ENCODE results near the gene PNLIPRP1.
A peak's percentile ranks its signal among the peaks of the same experiment; 100 is the strongest.

The PNLIPRP1 gene

DNA sequence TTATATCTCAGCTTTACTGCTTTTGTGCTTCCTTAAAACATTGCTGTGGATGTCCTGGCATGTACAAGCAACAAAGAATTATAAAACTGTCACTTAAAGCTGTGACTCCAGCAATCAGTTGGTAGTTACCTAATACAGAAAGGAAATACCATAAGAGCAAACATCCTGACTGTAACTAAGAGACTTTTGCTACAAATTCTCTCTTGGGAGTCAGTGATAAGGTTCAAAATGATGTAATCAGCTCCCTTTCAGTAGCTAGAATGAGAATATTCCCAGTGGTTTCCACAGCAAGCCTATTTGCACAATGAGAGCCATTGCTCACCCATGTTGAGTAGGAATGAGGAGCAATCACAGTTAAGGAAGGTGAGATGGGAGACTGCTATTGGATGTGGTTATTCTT, 7.6 kb downstream of the PNLIPRP1 start:
- H3K9ac ChIP-seq (ENCODE audit: low read depth in 1 of 2, low read length in 2 of 2), result no peak overlapping the region
- no peaks in the 10 kb centered on the region for H3K27me3 ChIP-seq (ENCODE audit: control insufficient read depth in 2 of 2, insufficient read depth in 2 of 2, low read length in 2 of 2)
- H3K9me3 ChIP-seq (ENCODE audit: control insufficient read depth in 2 of 2, low read length in 2 of 2), result no peaks in the 10 kb centered on the region
- no peak overlapping the region for H3K27ac ChIP-seq (ENCODE audit: low read depth in 2 of 2, low read length in 2 of 2)
- H3K4me3 ChIP-seq (ENCODE audit: low read length in 2 of 2), result no peak overlapping the region
- H3K4me1 ChIP-seq (ENCODE audit: control insufficient read depth in 2 of 2, insufficient read depth in 2 of 2, low read length in 2 of 2), result no peaks in the 10 kb centered on the region
- no peaks in the 10 kb centered on the region for H3K36me3 ChIP-seq (ENCODE audit: control insufficient read depth in 2 of 2, insufficient read depth in 2 of 2, low read length in 2 of 2)

DNA sequence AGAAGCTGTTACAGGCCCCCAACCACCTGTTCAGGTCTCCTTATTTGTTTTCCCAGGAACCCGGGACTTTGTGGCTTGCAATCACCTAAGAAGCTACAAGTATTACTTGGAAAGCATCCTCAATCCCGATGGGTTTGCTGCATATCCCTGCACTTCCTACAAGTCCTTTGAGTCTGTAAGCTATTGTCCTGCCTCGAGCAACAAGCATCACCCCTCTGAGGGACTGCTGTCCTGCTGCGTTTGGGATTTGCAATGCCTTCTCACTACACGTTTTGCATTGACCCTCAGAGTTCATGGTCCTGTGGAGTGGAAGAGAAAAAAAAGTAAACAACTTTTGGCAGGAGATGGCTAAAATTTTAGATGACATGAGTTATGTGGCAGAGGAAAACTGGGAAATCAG, 9.2 kb downstream of the PNLIPRP1 start:
- Histone ChIP-seq H3K36me3 (ENCODE audit: control insufficient read depth in 2 of 2, insufficient read depth in 2 of 2, low read length in 2 of 2) (no peaks in the 10 kb centered on the region), H3K9ac (ENCODE audit: low read depth in 1 of 2, low read length in 2 of 2) (no peak overlapping the region), H3K4me1 (ENCODE audit: control insufficient read depth in 2 of 2, insufficient read depth in 2 of 2, low read length in 2 of 2) (no peaks in the 10 kb centered on the region), H3K27me3 (ENCODE audit: control insufficient read depth in 2 of 2, insufficient read depth in 2 of 2, low read length in 2 of 2) (no peaks in the 10 kb centered on the region), H3K4me3 (ENCODE audit: low read length in 2 of 2) (no peak overlapping the region), H3K9me3 (ENCODE audit: control insufficient read depth in 2 of 2, low read length in 2 of 2) (no peaks in the 10 kb centered on the region), H3K27ac (ENCODE audit: low read depth in 2 of 2, low read length in 2 of 2) (no peak overlapping the region)

GRCh38 chr10:116602648-116603400, 12.1 kb downstream of the PNLIPRP1 start:
- Histone ChIP-seq H3K4me3 (ENCODE audit: low read length in 2 of 2) (no peak overlapping the region), H3K27ac (ENCODE audit: low read depth in 2 of 2, low read length in 2 of 2) (no peak overlapping the region), H3K36me3 (ENCODE audit: control insufficient read depth in 2 of 2, insufficient read depth in 2 of 2, low read length in 2 of 2) (no peaks in the 10 kb centered on the region)

GRCh38 chr10:116606061-116606483, 15.3 kb downstream of the PNLIPRP1 start:
- H3K27ac ChIP-seq (ENCODE audit: low read depth in 2 of 2, low read length in 2 of 2), result no peak overlapping the region
- H3K9me3 ChIP-seq (ENCODE audit: control insufficient read depth in 2 of 2, low read length in 2 of 2), result no peaks in the 10 kb centered on the region

More at GRCh38 chr10:116602648-116603400, 12.1 kb downstream of the PNLIPRP1 start:
- H3K9me3 ChIP-seq (ENCODE audit: control insufficient read depth in 2 of 2, low read length in 2 of 2), result no peaks in the 10 kb centered on the region
- H3K9ac ChIP-seq (ENCODE audit: low read depth in 1 of 2, low read length in 2 of 2), result no peak overlapping the region
- H3K4me1 ChIP-seq (ENCODE audit: control insufficient read depth in 2 of 2, insufficient read depth in 2 of 2, low read length in 2 of 2), result no peaks in the 10 kb centered on the region
- no peaks in the 10 kb centered on the region for H3K27me3 ChIP-seq (ENCODE audit: control insufficient read depth in 2 of 2, insufficient read depth in 2 of 2, low read length in 2 of 2)

GRCh38 chr10:116607336-116607735, 16.6 kb downstream of the PNLIPRP1 start:
- Histone ChIP-seq H3K4me1 (ENCODE audit: control insufficient read depth in 2 of 2, insufficient read depth in 2 of 2, low read length in 2 of 2) (peaks cover 0 to 4% of the 10 kb centered on the region in 2 donors), H3K27ac (ENCODE audit: low read depth in 2 of 2, low read length in 2 of 2) (no peak overlapping the region), H3K9me3 (ENCODE audit: control insufficient read depth in 2 of 2, low read length in 2 of 2) (no peaks in the 10 kb centered on the region), H3K9ac (ENCODE audit: low read depth in 1 of 2, low read length in 2 of 2) (no peak overlapping the region), H3K36me3 (ENCODE audit: control insufficient read depth in 2 of 2, insufficient read depth in 2 of 2, low read length in 2 of 2) (no peaks in the 10 kb centered on the region), H3K4me3 (ENCODE audit: low read length in 2 of 2) (no peak overlapping the region), H3K27me3 (ENCODE audit: control insufficient read depth in 2 of 2, insufficient read depth in 2 of 2, low read length in 2 of 2) (no peaks in the 10 kb centered on the region)

More at GRCh38 chr10:116606061-116606483, 15.3 kb downstream of the PNLIPRP1 start:
- Histone ChIP-seq H3K27me3 (ENCODE audit: control insufficient read depth in 2 of 2, insufficient read depth in 2 of 2, low read length in 2 of 2) (no peaks in the 10 kb centered on the region), H3K36me3 (ENCODE audit: control insufficient read depth in 2 of 2, insufficient read depth in 2 of 2, low read length in 2 of 2) (no peaks in the 10 kb centered on the region), H3K9ac (ENCODE audit: low read depth in 1 of 2, low read length in 2 of 2) (no peak overlapping the region), H3K4me1 (ENCODE audit: control insufficient read depth in 2 of 2, insufficient read depth in 2 of 2, low read length in 2 of 2) (peaks cover 0 to 4% of the 10 kb centered on the region in 2 donors), H3K4me3 (ENCODE audit: low read length in 2 of 2) (no peak overlapping the region)

GRCh38 chr10:116608686-116609594, 18.2 kb downstream of the PNLIPRP1 start:
- H3K4me3 ChIP-seq (ENCODE audit: low read length in 2 of 2), result peak overlapping the region; percentile 78 to 81

DNA sequence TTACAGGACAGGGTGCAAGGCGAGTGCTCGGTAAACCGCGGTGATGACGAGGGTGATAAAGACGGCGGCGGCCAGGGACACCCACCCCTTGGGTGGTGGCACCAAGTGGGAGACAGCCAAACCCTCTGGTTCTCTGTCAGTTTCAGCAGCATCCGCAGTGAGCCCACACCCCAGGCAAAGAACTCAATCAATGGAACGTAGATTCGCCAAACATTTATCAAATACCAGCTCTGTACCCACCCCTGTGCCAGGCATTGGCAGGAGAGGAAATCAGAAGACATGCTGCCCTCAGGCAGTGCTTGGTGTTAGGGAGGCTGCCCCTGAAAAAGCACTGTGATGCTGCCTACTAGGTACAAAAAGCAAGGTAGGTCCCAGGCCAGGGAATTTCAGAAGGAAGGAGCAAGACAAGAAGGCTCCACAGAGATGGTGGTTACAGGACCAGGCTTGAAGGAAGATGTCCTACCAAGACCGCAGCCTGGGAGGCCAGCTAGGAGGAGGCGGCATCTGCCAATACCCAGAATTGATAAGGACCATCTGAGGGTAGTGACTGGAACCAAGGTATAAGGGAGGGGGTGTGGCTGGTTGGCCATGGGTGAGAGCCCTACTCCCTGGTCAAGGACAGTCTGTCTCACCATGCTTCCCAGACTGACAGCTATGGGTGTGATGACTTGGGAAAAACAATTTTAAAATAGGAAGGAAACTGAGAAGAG, 19.8 kb downstream of the PNLIPRP1 start:
- H3K4me3 ChIP-seq (ENCODE audit: low read length in 2 of 2), result no peak overlapping the region

More at GRCh38 chr10:116608686-116609594, 18.2 kb downstream of the PNLIPRP1 start:
- Histone ChIP-seq H3K27me3 (ENCODE audit: control insufficient read depth in 2 of 2, insufficient read depth in 2 of 2, low read length in 2 of 2) (no peaks in the 10 kb centered on the region), H3K4me1 (ENCODE audit: control insufficient read depth in 2 of 2, insufficient read depth in 2 of 2, low read length in 2 of 2) (peaks cover 0 to 4% of the 10 kb centered on the region in 2 donors), H3K27ac (ENCODE audit: low read depth in 2 of 2, low read length in 2 of 2) (peak overlapping the region; percentile 38 to 58), H3K36me3 (ENCODE audit: control insufficient read depth in 2 of 2, insufficient read depth in 2 of 2, low read length in 2 of 2) (no peaks in the 10 kb centered on the region), H3K9me3 (ENCODE audit: control insufficient read depth in 2 of 2, low read length in 2 of 2) (no peaks in the 10 kb centered on the region), H3K9ac (ENCODE audit: low read depth in 1 of 2, low read length in 2 of 2) (peak overlapping the region; percentile 70 to 84)

DNA sequence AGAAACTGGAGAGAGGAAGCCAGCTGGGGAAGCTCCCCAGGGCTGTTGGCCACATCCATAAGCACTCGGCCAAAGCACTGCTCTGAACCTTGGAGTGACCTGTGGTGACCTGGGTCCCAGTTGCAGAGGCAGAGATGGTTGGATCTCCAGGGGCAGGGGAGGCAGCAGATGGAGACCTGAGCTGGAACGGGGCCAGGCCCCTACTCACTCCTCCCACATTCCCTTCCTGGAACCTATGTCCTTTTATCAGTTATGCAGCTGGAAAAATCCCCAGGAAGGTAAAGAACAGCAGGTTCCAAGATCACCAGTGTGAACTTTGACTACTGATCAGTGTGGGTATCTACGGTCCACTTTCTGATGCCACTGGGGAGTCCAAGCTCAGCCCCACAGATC, 20.4 kb downstream of the PNLIPRP1 start:
- Histone ChIP-seq H3K9ac (ENCODE audit: low read depth in 1 of 2, low read length in 2 of 2) (no peak overlapping the region), H3K27ac (ENCODE audit: low read depth in 2 of 2, low read length in 2 of 2) (no peak overlapping the region), H3K27me3 (ENCODE audit: control insufficient read depth in 2 of 2, insufficient read depth in 2 of 2, low read length in 2 of 2) (no peaks in the 10 kb centered on the region)

More for the DNA sequence above, 19.8 kb downstream of the PNLIPRP1 start:
- no peaks in the 10 kb centered on the region for H3K36me3 ChIP-seq (ENCODE audit: control insufficient read depth in 2 of 2, insufficient read depth in 2 of 2, low read length in 2 of 2)
- no peaks in the 10 kb centered on the region for H3K9me3 ChIP-seq (ENCODE audit: control insufficient read depth in 2 of 2, low read length in 2 of 2)
- H3K4me1 ChIP-seq (ENCODE audit: control insufficient read depth in 2 of 2, insufficient read depth in 2 of 2, low read length in 2 of 2), result peaks cover 0 to 4% of the 10 kb centered on the region in 2 donors
- no peaks in the 10 kb centered on the region for H3K27me3 ChIP-seq (ENCODE audit: control insufficient read depth in 2 of 2, insufficient read depth in 2 of 2, low read length in 2 of 2)
- no peak overlapping the region for H3K27ac ChIP-seq (ENCODE audit: low read depth in 2 of 2, low read length in 2 of 2)
- no peak overlapping the region for H3K9ac ChIP-seq (ENCODE audit: low read depth in 1 of 2, low read length in 2 of 2)

GRCh38 chr10:116612107-116612769, 21.5 kb downstream of the PNLIPRP1 start:
- Histone ChIP-seq H3K9ac (ENCODE audit: low read depth in 1 of 2, low read length in 2 of 2) (no peak overlapping the region), H3K4me1 (ENCODE audit: control insufficient read depth in 2 of 2, insufficient read depth in 2 of 2, low read length in 2 of 2) (peaks cover 0 to 4% of the 10 kb centered on the region in 2 donors), H3K9me3 (ENCODE audit: control insufficient read depth in 2 of 2, low read length in 2 of 2) (no peaks in the 10 kb centered on the region), H3K27ac (ENCODE audit: low read depth in 2 of 2, low read length in 2 of 2) (no peak overlapping the region), H3K36me3 (ENCODE audit: control insufficient read depth in 2 of 2, insufficient read depth in 2 of 2, low read length in 2 of 2) (no peaks in the 10 kb centered on the region), H3K27me3 (ENCODE audit: control insufficient read depth in 2 of 2, insufficient read depth in 2 of 2, low read length in 2 of 2) (no peaks in the 10 kb centered on the region), H3K4me3 (ENCODE audit: low read length in 2 of 2) (no peak overlapping the region)

More for the DNA sequence above, 20.4 kb downstream of the PNLIPRP1 start:
- Histone ChIP-seq H3K4me3 (ENCODE audit: low read length in 2 of 2) (no peak overlapping the region), H3K9me3 (ENCODE audit: control insufficient read depth in 2 of 2, low read length in 2 of 2) (no peaks in the 10 kb centered on the region), H3K4me1 (ENCODE audit: control insufficient read depth in 2 of 2, insufficient read depth in 2 of 2, low read length in 2 of 2) (peaks cover 0 to 4% of the 10 kb centered on the region in 2 donors), H3K36me3 (ENCODE audit: control insufficient read depth in 2 of 2, insufficient read depth in 2 of 2, low read length in 2 of 2) (no peaks in the 10 kb centered on the region)
